Mucosa of descending colon (tissue), 3 donors: ENCODE data around the gene VAMP1. TPM values are rescaled to one million over a fixed set of nuclear protein-coding genes. Genes with fewer than 3 reads are reported as not detected.

Source experiments
- ATAC-seq: fragments of 200-7000 bp; cut with Tn5 transposase; one replicate; pipeline ENCODE4 v1.9.1; 2020; ENCODE audit warnings: mild to moderate bottlenecking, moderate library complexity
- DNase-seq, 3 donors: peaks; one replicate each; pipeline ENCODE4 v3.0.0-alpha.2; 2020
- H3K36me3 ChIP-seq: fragments of 200-600 bp; one replicate; pipeline ENCODE4 v1.8.0; 2021; ENCODE audit warnings: low read depth, mild to moderate bottlenecking
- H3K4me1 ChIP-seq: fragments of 200-600 bp; one replicate; pipeline ENCODE4 v1.8.0; 2021; ENCODE audit warnings: low read depth, mild to moderate bottlenecking
- H3K4me3 ChIP-seq: fragments of 200-600 bp; one replicate; pipeline ENCODE4 v1.8.0; 2021; ENCODE audit warnings: mild to moderate bottlenecking
- H3K9me3 ChIP-seq: fragments of 200-600 bp; one replicate; pipeline ENCODE4 v1.8.0; 2021; ENCODE audit warnings: mild to moderate bottlenecking
- intact Hi-C, 2 donors: fragments of 100-400 bp; cut with DNase I in 1 of 2; cut with micrococcal nuclease in 1 of 2; formaldehyde crosslinking; loops; one replicate each; pipeline versions ENCODE4 v1.11.0 to v1.11.1; 2022; cut with DNase I, micrococcal nuclease
- total RNA-seq, 3 donors: library from RNA; stranded (reverse); fragmentation: NEBNext Ultra II Directional in 2 of 3; extraction: Animal tissue kit (Norgen Biotek cat#: 25700) in 2 of 3; gene quantifications; one replicate each; pipeline versions ENCODE4 v1.2.1 to v1.2.4, GENCODE V29; 2021 to 2023
- TF ChIP-seq, protein P1 (sequence below): fragments of 200-600 bp; IDR thresholded peaks from one replicate; pipeline ENCODE4 v1.8.0; 2022; ENCODE audit warnings: antibody characterized with exemption, mild to moderate bottlenecking
- donor health status: DM: no; HTN: no; CAD: no; lungs with moderate emphysema.
- donor health status: DM: no; HTN: no; CAD: no.
- donor health status: DM: no; HTN: yes; CAD: no.

Gene VAMP1
- total RNA-seq, 3 donors from 2014 or later, result 3.8 to 18.7 (median 8.6) TPM

DNA sequence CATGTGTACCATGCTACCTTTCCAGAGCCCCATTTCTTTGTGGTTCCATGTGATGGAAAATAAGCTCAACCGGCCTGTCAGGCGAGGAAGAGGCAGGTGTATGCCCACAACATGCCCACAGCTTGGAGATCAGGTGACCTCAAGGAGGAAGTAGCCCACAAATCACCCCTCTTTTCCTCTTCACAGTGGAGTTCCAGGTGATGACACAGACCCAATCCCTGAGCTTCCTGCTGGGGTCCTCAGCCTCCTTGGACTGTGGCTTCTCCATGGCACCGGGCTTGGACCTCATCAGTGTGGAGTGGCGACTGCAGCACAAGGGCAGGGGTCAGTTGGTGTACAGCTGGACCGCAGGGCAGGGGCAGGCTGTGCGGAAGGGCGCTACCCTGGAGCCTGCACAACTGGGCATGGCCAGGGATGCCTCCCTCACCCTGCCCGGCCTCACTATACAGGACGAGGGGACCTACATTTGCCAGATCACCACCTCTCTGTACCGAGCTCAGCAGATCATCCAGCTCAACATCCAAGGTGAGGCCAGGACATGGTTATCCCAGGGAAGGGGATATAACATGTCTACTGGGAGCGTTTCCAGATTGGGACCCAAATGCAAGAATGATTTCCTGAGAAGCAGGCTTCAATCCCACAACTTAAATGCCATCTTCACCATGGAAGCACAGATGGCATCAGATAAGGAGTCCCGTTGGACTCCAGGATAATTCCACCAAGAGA is 13.1 kb downstream of the VAMP1 start:
- peaks cover 10% of the 10 kb centered on the region for H3K36me3 ChIP-seq
- DNase-seq (no peak), ATAC-seq (no peak)
- peaks cover 11% of the 10 kb centered on the region for H3K4me1 ChIP-seq
- H3K4me3 ChIP-seq, result no peak overlapping the region
- intact Hi-C loops, result no loop called here
- TF ChIP-seq, protein P1, sequence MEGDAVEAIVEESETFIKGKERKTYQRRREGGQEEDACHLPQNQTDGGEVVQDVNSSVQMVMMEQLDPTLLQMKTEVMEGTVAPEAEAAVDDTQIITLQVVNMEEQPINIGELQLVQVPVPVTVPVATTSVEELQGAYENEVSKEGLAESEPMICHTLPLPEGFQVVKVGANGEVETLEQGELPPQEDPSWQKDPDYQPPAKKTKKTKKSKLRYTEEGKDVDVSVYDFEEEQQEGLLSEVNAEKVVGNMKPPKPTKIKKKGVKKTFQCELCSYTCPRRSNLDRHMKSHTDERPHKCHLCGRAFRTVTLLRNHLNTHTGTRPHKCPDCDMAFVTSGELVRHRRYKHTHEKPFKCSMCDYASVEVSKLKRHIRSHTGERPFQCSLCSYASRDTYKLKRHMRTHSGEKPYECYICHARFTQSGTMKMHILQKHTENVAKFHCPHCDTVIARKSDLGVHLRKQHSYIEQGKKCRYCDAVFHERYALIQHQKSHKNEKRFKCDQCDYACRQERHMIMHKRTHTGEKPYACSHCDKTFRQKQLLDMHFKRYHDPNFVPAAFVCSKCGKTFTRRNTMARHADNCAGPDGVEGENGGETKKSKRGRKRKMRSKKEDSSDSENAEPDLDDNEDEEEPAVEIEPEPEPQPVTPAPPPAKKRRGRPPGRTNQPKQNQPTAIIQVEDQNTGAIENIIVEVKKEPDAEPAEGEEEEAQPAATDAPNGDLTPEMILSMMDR, result no peak
- no peaks in the 10 kb centered on the region for H3K9me3 ChIP-seq

DNA sequence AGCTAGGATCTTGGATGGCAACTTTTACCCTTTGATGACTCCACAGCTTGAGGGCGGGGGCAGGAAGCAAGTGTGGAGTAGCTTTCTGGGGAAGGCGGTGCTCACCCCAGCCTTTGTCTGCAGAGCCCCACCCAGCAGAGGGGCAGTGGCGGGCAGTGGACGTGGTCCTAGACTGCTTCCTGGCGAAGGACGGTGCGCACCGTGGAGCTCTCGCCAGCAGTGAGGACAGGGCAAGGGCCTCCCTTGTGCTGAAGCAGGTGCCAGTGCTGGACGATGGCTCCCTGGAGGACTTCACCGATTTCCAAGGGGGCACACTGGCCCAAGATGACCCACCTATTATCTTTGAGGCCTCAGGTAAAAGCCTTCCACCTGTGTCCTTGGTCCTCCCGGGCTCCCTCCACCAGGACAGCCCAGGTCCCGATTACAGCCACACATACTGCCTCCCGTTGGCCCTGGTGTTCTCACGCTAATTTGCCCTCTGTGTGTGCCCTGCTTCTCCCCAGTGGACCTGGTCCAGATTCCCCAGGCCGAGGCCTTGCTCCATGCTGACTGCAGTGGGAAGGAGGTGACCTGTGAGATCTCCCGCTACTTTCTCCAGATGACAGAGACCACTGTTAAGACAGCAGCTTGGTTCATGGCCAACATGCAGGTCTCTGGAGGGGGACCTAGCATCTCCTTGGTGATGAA is 17.4 kb downstream of the VAMP1 start:
- peak; percentile 72 for ATAC-seq
- intact Hi-C loops, result no loop called here

DNA sequence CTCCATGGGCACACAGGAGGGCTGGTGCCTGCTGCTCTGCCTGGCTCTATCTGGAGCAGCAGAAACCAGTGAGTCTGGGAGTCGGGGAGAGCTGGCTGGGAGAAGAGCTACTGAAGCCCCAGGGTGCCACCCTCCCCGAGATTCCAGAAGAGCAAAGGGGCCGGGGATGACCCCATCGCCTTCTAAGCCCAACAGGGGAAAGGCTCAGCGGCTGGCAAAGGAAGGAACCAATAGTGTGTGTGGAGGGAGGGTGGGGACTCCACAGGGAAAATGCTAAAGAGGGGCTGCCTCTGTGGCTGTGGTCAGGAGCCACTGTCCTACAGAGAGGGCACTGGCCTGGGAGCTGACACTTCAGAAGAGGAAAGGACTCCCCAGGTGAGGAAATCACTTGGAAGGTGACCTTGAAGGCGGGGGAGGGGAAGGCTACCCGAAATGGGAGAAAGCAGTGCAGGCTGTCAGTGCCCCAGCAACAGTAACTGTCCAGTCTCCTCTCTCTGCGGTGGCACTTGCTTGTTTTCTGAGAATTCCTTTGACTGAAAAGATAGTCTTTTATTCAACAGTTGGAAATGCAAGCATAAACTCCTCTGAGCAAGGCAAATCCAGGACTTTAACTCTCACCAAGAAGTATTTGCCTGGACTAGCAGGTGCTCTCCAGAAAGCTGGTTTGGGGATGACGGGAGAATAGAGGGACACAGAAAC is 18.1 kb downstream of the VAMP1 start:
- ATAC-seq, result peak; percentile 49
- DNase-seq, result peak in 2 of 3 donors; percentile 72 to 81
- Histone ChIP-seq H3K9me3 (no peaks in the 10 kb centered on the region), H3K4me3 (peak overlapping the region; percentile 22), H3K4me1 (peaks cover 23% of the 10 kb centered on the region), H3K36me3 (peaks cover 2% of the 10 kb centered on the region)
- TF ChIP-seq, protein P1, result no peak
- intact Hi-C loops, result no loop called here

More for the DNA sequence above, 17.4 kb downstream of the VAMP1 start:
- TF ChIP-seq, protein P1, result no peak
- H3K4me3 ChIP-seq, result peak overlapping the region; percentile 22
- no peaks in the 10 kb centered on the region for H3K9me3 ChIP-seq
- peaks cover 23% of the 10 kb centered on the region for H3K4me1 ChIP-seq
- DNase-seq, result peak; percentile 75 to 88 (median 82)
- peaks cover 9% of the 10 kb centered on the region for H3K36me3 ChIP-seq

DNA sequence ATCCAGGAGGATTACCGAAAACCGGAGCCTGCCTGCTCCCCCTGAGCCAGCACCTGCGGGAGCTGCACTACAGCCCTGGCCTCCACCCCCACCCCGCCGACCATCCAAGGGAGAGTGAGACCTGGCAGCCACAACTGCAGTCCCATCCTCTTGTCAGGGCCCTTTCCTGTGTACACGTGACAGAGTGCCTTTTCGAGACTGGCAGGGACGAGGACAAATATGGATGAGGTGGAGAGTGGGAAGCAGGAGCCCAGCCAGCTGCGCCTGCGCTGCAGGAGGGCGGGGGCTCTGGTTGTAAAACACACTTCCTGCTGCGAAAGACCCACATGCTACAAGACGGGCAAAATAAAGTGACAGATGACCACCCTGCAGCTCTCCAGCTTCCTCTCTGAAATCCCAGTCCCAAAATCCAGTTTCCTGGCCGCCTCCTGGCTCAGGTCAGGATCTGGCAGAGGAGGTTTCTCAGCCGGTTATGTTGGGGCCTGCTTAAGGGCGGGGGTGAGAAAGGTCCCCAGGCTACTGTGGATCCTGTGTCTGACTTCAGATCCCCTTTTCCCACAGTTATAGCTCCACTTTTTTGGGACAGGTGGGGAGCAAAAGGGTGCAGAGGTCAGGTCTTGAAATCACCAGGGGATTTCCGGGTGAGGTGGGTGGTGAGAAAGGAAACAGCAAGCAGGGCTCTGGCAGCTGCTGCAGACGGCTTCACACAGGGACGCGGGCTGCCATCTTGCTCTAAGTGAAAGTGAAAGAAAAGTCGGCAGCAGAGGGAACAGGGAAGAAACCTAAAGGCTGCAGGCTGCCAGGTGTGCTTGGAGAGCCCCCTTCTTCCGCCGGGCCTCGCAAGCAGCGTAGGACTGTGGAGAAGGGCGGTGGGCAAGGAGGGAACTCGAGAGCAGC is 18.9 kb downstream of the VAMP1 start, which contains the start of gene TAPBPL:
Gene TAPBPL (plus strand): TSS at position 695 of the 897 bp plus-strand sequence. CDS start 207 bp downstream, outside the sequence.
- peak within 1 kb of the TSS; percentile 22 for H3K4me3 ChIP-seq
- no peaks in the 10 kb centered on the region for H3K9me3 ChIP-seq
- intact Hi-C loops, result no loop called here
- H3K4me1 ChIP-seq, result peaks cover 23% of the 10 kb centered on the region
- ATAC-seq, result peak; percentile 85
- H3K36me3 ChIP-seq, result no peaks in the 10 kb centered on the region
- DNase-seq, result peak; percentile 89 to 91 (median 89)
- TF ChIP-seq, protein P1, result no peak

DNA sequence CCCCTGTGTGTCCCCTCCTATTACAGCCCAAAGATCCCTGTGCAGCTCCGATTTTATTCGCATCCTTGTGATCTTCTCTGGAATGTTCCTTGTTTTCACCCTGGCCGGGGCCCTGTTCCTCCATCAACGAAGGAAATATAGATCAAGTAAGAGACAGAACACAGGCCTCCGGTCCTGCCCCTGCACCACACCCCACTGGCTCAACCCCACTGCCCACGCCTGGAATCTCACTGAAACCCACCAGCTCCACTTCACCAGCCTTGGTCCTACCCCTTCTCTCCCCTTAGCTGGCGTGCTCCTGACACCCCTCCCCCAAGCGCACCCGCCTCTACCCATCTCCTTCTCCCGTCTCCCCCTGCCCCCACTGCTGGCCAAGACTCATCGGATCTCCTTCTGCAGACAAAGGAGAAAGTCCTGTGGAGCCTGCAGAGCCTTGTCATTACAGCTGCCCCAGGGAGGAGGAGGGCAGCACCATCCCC is 19.6 kb downstream of the VAMP1 start:
- Histone ChIP-seq H3K4me1 (peaks cover 23% of the 10 kb centered on the region), H3K4me3 (peak overlapping the region; percentile 22), H3K36me3 (no peaks in the 10 kb centered on the region), H3K9me3 (no peaks in the 10 kb centered on the region)
- DNase-seq (peak in 1 of 3 donors; percentile 61), ATAC-seq (peak; percentile 0)
- intact Hi-C loops, result no loop called here
- TF ChIP-seq, protein P1, result no peak
